Heart right ventricle (tissue), 16 donors: ENCODE data around the gene KRT6C. TPM values are rescaled to one million over a fixed set of nuclear protein-coding genes. Genes with fewer than 3 reads are reported as not detected.

Source experiments
- ATAC-seq, 8 donors: fragments of 200-7000 bp; cut with Tn5 transposase; one replicate each; pipeline ENCODE4 v1.9.1; 2020; ENCODE audit warnings: mild to moderate bottlenecking in 8 of 8, moderate library complexity in 8 of 8, moderate number of reproducible peaks in 1 of 8
- DNase-seq, 2 donors: peaks; one replicate each; pipeline ENCODE4 v3.0.0-alpha.2; 2020
- H3K27ac ChIP-seq, 10 donors: fragments of 200-600 bp; sonication (generic) in 2 of 10; one replicate each; pipeline versions ENCODE4 v1.5.0 to v1.8.0; 2020 to 2022; ENCODE audit warnings: mild to moderate bottlenecking in 3 of 10
- H3K27me3 ChIP-seq, 7 donors: fragments of 200-600 bp; one replicate each; pipeline ENCODE4 v1.8.0; 2021 to 2022; ENCODE audit warnings: mild to moderate bottlenecking in 2 of 7
- H3K36me3 ChIP-seq, 9 donors: fragments of 200-600 bp; sonication (generic) in 1 of 9; one replicate each; pipeline versions ENCODE4 v1.5.0 to v1.8.0; 2020 to 2022; ENCODE audit warnings: mild to moderate bottlenecking in 2 of 9
- H3K4me1 ChIP-seq, 9 donors: fragments of 200-600 bp; sonication (generic) in 1 of 9; one replicate each; pipeline versions ENCODE4 v1.5.0 to v1.8.0; 2020 to 2022; ENCODE audit warnings: mild to moderate bottlenecking in 4 of 9
- H3K4me3 ChIP-seq, 10 donors: fragments of 200-600 bp; sonication (generic) in 2 of 10; one replicate each; pipeline versions ENCODE4 v1.5.0 to v1.8.0; 2020 to 2022; ENCODE audit warnings: mild to moderate bottlenecking in 7 of 10, moderate library complexity in 2 of 10
- H3K9me3 ChIP-seq, 11 donors: fragments of 200-600 bp in 10 of 11; sonication (generic) in 2 of 11; one replicate each; pipeline versions ENCODE4 v1.5.0 to v1.8.0; 2013 to 2022; ENCODE audit warnings: mild to moderate bottlenecking in 2 of 11, control low read depth in 1 of 11, moderate library complexity in 1 of 11
- WGBS, 2 donors: extraction: QIAGEN DNeasy Blood & Tissue Kit; methylation state at CpG; one replicate each; pipeline ENCODE4 v1.1.7; 2013; ENCODE audit warnings: inconsistent platforms in 1 of 2; 5-methylcytosine and 5-hydroxymethylcytosine counted together
- intact Hi-C, 10 donors: fragments of 100-400 bp; cut with DNase I; formaldehyde crosslinking; loops; one replicate each; pipeline versions ENCODE4 v1.11.1 to v1.14.2; 2022
- polyA plus RNA-seq, 2 donors: library from polyadenylated mRNA; stranded (reverse); fragments of 200-250 nt; gene quantifications; one replicate each; pipeline ENCODE4 v1.2.3, GENCODE V29; 2013
- total RNA-seq, 10 donors: library from RNA; stranded (reverse); fragmentation: NEBNext Ultra II Directional in 3 of 10; extraction: Animal tissue kit (Norgen Biotek cat#: 25700) in 3 of 10; gene quantifications; one replicate each; pipeline versions ENCODE4 v1.2.1 to v1.2.4, GENCODE V29; 2021 to 2023
- TF ChIP-seq, protein P1 (sequence below), 9 donors: fragments of 200-600 bp; sonication (generic) in 2 of 9; IDR thresholded peaks; one replicate each; pipeline versions ENCODE4 v1.5.0 to v1.8.0; 2021 to 2022; ENCODE audit warnings: antibody characterized with exemption in 9 of 9, mild to moderate bottlenecking in 5 of 9, moderate library complexity in 1 of 9
- donor health status: Arrhythmogenic right ventricular cardiomyopathy.
- donor health status: ischemic (EF 13 %, LVEDD 7.1; RV severe dilation, severe dysfunction).
- donor health status: healthy with polysubstance abuse.
- donor health status: DM: no; HTN: yes; CAD: no.
- donor health status: DM: no; HTN: no; CAD: no.
- donor health status: ischemic (EF 25% LVEDD 6.9; RV normal size, moderate dysfunction).
- donor health status: ischemic (EF 25% LVEDD 5.7; RV mildly dilated, moderate dysfunction).
- donor health status: healthy.
- donor health status: DM: yes; HTN: yes; CAD: no.
- donor health status: Ischemic cardiomyopathy.
- donor health status: ischemic (EF 35%, LVEDD 5.7; RV mildly dilated, moderate dysfunction).
- donor health status: nonischemic (EF 11% LVEDD 7.7; RV severe dilation, severe dysfunction).
- donor health status: DM: yes; HTN: yes; CAD: no.
- donor health status: PGD.
- donor health status: ischemic (EF 29% LVEDD 5.4; RV normal size, mild dysfunction).
- donor health status: nonischemic (EF 23%, LVEDD 6.1; RV moderate dilation, normal function).

KRT6C gene
- total and polyA plus RNA-seq, 12 donors: 0.06 TPM; not detected in 11

DNA sequence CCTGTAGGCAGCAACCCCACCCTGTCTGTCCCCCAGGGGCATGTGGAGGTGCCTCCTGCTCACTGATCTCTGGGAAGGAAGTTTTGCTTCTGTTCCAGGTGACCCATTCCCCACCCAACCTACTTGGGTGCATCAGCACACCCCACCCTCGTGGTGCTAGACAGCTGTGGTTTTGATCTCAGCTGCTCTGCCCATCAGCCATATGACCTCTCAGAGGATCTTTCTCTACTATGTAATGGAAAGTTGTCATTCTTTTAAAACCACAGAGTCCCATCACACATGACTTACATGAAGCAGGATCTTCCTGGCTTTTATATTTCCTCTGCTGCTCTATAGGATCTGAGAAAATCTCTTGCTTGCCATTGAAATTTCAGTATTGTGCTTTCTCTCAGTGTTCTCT, 53.9 kb downstream of the KRT6C start:
- 67 to 68% methylated on average over 1 of the region's 1 CpG for WGBS, 2 donors
- H3K27me3 ChIP-seq: peaks cover 0 to 20% (median 10%) of the 10 kb centered on the region in 7 donors
- no peak for ATAC-seq
- TF ChIP-seq, protein P1, sequence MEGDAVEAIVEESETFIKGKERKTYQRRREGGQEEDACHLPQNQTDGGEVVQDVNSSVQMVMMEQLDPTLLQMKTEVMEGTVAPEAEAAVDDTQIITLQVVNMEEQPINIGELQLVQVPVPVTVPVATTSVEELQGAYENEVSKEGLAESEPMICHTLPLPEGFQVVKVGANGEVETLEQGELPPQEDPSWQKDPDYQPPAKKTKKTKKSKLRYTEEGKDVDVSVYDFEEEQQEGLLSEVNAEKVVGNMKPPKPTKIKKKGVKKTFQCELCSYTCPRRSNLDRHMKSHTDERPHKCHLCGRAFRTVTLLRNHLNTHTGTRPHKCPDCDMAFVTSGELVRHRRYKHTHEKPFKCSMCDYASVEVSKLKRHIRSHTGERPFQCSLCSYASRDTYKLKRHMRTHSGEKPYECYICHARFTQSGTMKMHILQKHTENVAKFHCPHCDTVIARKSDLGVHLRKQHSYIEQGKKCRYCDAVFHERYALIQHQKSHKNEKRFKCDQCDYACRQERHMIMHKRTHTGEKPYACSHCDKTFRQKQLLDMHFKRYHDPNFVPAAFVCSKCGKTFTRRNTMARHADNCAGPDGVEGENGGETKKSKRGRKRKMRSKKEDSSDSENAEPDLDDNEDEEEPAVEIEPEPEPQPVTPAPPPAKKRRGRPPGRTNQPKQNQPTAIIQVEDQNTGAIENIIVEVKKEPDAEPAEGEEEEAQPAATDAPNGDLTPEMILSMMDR (IDR thresholded peaks at IDR 0.05): no peak
- peaks cover 0 to 27% (median 9%) of the 10 kb centered on the region in 9 donors for H3K4me1 ChIP-seq
- H3K4me3 ChIP-seq: no peak overlapping the region
- DNase-seq: no peak
- H3K27ac ChIP-seq: no peak overlapping the region
- intact Hi-C loops: no loop called here
- no peaks in the 10 kb centered on the region for H3K36me3 ChIP-seq
- no peaks in the 10 kb centered on the region for H3K9me3 ChIP-seq

- Histone ChIP-seq H3K4me3 (no peak overlapping the region), H3K9me3 (no peaks in the 10 kb centered on the region), H3K4me1 (peaks cover 0 to 24% (median 9%) of the 10 kb centered on the region in 9 donors), H3K36me3 (no peaks in the 10 kb centered on the region), H3K27ac (no peak overlapping the region), H3K27me3 (peaks cover 0 to 24% (median 10%) of the 10 kb centered on the region in 7 donors)
- intact Hi-C loops: no loop called here
- DNase-seq (no peak), ATAC-seq (no peak)
- TF ChIP-seq, protein P1 (IDR thresholded peaks at IDR 0.05): no peak
- WGBS, 2 donors: 79 to 90% methylated on average over 4 of the region's 4 CpGs
These were observed 55.0 kb downstream of the KRT6C start for GRCh38 chr12:52418576-52419110.

Other genes starting within 250 kb of the KRT6C start
- 10 to 100 TPM in 1 of 10 donors, 1 to 10 TPM in 4, under 1 TPM in 2, not detected in 3; 0.59 to 10.8 (median 2.3) TPM for gene KRT7, start 240.6 kb downstream of the KRT6C start, total RNA-seq
- gene KRT7, start 240.6 kb downstream of the KRT6C start, polyA plus RNA-seq: 1 to 10 TPM in 1 of 2 donors, under 1 TPM in 1; 0.88 to 1.4 TPM
- under 1 TPM in 1 of 10 donors, not detected in 9; 0.19 TPM for gene KRT86, start 199.2 kb downstream of the KRT6C start, total RNA-seq
- gene KRT86, start 199.2 kb downstream of the KRT6C start, polyA plus RNA-seq: under 1 TPM in 1 of 2 donors, not detected in 1; 0.01 TPM
- not detected for gene KRT81, start 182.3 kb downstream of the KRT6C start, total RNA-seq
- not detected for gene KRT81, start 182.3 kb downstream of the KRT6C start, polyA plus RNA-seq
- not detected for gene KRT83, start 152.4 kb downstream of the KRT6C start, total RNA-seq
- not detected for gene KRT83, start 152.4 kb downstream of the KRT6C start, polyA plus RNA-seq
- gene KRT85, start 106.3 kb downstream of the KRT6C start, total RNA-seq: not detected
- gene KRT85, start 106.3 kb downstream of the KRT6C start, polyA plus RNA-seq: not detected
- gene KRT84, start 88.2 kb downstream of the KRT6C start, total RNA-seq: not detected
- gene KRT84, start 88.2 kb downstream of the KRT6C start, polyA plus RNA-seq: not detected
- not detected for gene KRT82, start 67.5 kb downstream of the KRT6C start, total RNA-seq
- not detected for gene KRT82, start 67.5 kb downstream of the KRT6C start, polyA plus RNA-seq
- gene KRT75, start 39.4 kb downstream of the KRT6C start, total RNA-seq: not detected
- gene KRT75, start 39.4 kb downstream of the KRT6C start, polyA plus RNA-seq: not detected
- not detected for gene KRT6B, start 21.7 kb downstream of the KRT6C start, total RNA-seq
- under 1 TPM in 1 of 2 donors, not detected in 1; 0.06 TPM for gene KRT6B, start 21.7 kb downstream of the KRT6C start, polyA plus RNA-seq
- under 1 TPM in 1 of 10 donors, not detected in 9; 0.21 TPM for gene KRT6A, start 19.5 kb upstream of the KRT6C start, total RNA-seq
- gene KRT6A, start 19.5 kb upstream of the KRT6C start, polyA plus RNA-seq: 1 to 10 TPM in 1 of 2 donors, not detected in 1; 1.1 TPM
- 1 to 10 TPM in 1 of 10 donors, under 1 TPM in 2, not detected in 7; 0.25 to 1.5 (median 0.45) TPM for gene KRT5, start 46.6 kb upstream of the KRT6C start, total RNA-seq
- gene KRT5, start 46.6 kb upstream of the KRT6C start, polyA plus RNA-seq: under 1 TPM in 1 of 2 donors, not detected in 1; 0.90 TPM
- not detected for gene KRT71, start 79.3 kb upstream of the KRT6C start, total RNA-seq
- not detected for gene KRT71, start 79.3 kb upstream of the KRT6C start, polyA plus RNA-seq
- gene KRT74, start 100.0 kb upstream of the KRT6C start, total RNA-seq: under 1 TPM in 1 of 10 donors, not detected in 9; 0.62 TPM
- not detected for gene KRT74, start 100.0 kb upstream of the KRT6C start, polyA plus RNA-seq
- gene KRT72, start 127.7 kb upstream of the KRT6C start, total RNA-seq: under 1 TPM in 1 of 10 donors, not detected in 9; 0.15 TPM
- gene KRT72, start 127.7 kb upstream of the KRT6C start, polyA plus RNA-seq: not detected
- not detected for gene KRT73, start 144.8 kb upstream of the KRT6C start, total RNA-seq
- not detected for gene KRT73, start 144.8 kb upstream of the KRT6C start, polyA plus RNA-seq
- not detected for gene KRT2, start 178.4 kb upstream of the KRT6C start, total RNA-seq
- gene KRT2, start 178.4 kb upstream of the KRT6C start, polyA plus RNA-seq: not detected
- not detected for gene KRT1, start 206.6 kb upstream of the KRT6C start, total RNA-seq
- not detected for gene KRT1, start 206.6 kb upstream of the KRT6C start, polyA plus RNA-seq
- gene KRT77, start 229.7 kb upstream of the KRT6C start, total RNA-seq: under 1 TPM in 1 of 10 donors, not detected in 9; 0.08 TPM
- gene KRT77, start 229.7 kb upstream of the KRT6C start, polyA plus RNA-seq: not detected